Muscle layer of colon (tissue), 2 donors: Measurements from ENCODE around the gene CBR4.
"Not testable (repeated sequence)": the region's sequence is repeated elsewhere in the genome, so short reads cannot be mapped to it uniquely, and the experiment has no call there.

Source experiments
- H3K27ac ChIP-seq: one replicate; pipeline ENCODE4 v1.7.0; 2013; ENCODE audit warnings: low read depth, mild to moderate bottlenecking, low read length, moderate library complexity
- H3K27me3 ChIP-seq, 2 donors: one replicate each; pipeline ENCODE4 v1.7.0; 2013; ENCODE audit warnings: low read length in 2 of 2, mild to moderate bottlenecking in 2 of 2; ENCODE audit not compliant: insufficient read depth in 2 of 2, control insufficient read depth in 1 of 2
- H3K36me3 ChIP-seq: one replicate; pipeline ENCODE4 v1.7.0; 2013; ENCODE audit warnings: mild to moderate bottlenecking, low read length; ENCODE audit not compliant: insufficient read depth
- H3K4me1 ChIP-seq: one replicate; pipeline ENCODE4 v1.7.0; 2013; ENCODE audit warnings: mild to moderate bottlenecking, low read length; ENCODE audit not compliant: insufficient read depth
- H3K4me3 ChIP-seq, 2 donors: one replicate each; pipeline ENCODE4 v1.7.0; 2013; ENCODE audit warnings: low read length in 2 of 2, low read depth in 1 of 2, mild to moderate bottlenecking in 1 of 2, moderate library complexity in 1 of 2
- H3K9ac ChIP-seq: one replicate; pipeline ENCODE4 v1.7.0; 2013; ENCODE audit warnings: low read length
- H3K9me3 ChIP-seq: one replicate; pipeline ENCODE4 v1.7.0; 2013; ENCODE audit warnings: mild to moderate bottlenecking, low read length
- donor health status: abdominal sarcoma.
- donor health status: Adenocarcinoma of cecum.

Gene CBR4

DNA sequence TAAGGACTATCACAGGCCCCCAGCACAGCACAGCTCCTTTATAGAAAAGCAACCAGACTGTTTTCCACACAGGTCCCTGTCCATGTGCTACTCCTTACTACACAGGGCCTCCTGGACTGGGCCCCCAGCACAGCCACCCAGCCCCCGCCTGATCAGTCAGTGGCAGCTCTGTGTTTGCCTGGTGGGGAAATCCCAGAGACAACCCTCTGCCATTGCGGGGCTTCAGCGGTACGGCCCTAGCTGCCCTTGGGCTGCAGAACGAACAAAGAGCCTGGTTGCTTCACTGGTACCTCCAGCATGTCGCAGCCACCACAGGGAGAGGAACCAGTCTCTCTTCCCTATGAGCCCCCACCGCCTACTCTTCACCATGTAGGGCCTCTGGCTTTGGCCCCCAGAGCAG, 30.7 kb downstream of the CBR4 start:
- no peak overlapping the region for H3K9ac ChIP-seq
- no peaks in the 10 kb centered on the region for H3K27me3 ChIP-seq
- H3K4me3 ChIP-seq, result no peak overlapping the region
- no peaks in the 10 kb centered on the region for H3K4me1 ChIP-seq
- peaks cover 10% of the 10 kb centered on the region for H3K36me3 ChIP-seq
- H3K27ac ChIP-seq, result no peak overlapping the region
- H3K9me3 ChIP-seq, result peaks cover 15% of the 10 kb centered on the region

DNA sequence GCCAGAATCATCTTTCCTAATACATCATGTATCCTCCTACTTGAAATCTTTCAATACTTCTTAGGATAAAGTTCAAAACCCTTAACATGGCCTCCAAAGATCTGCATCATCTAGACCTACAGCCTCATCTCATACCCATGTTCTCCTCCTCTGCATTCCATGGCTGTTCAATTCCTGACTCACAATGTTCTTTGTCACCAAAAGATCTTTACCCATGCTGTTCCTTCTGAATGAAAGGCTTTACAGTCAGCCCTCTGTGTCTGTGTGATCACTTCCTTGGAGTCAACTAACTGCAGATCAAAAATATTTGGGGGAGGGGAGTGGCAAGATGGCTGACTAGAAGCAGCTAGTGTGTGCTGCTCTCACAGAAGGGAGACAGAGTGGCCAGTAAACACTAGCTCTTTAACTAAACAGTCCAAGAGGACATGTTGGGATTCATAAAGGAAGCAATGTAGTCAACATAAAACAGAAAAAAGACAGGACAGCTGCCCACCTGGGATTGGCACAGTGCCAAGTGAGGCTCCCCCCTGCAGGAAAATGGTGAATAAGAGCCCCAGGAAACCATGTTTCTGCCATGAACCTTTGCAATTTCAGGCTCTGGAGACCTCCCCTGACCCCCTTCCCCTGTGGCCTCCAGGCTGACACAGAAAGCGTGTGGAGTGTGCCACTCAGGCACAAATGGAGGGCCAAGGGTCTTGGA, 31.9 kb downstream of the CBR4 start:
- Histone ChIP-seq H3K9me3 (peaks cover 15% of the 10 kb centered on the region), H3K9ac (no peak overlapping the region), H3K4me3 (no peak overlapping the region), H3K27ac (no peak overlapping the region), H3K27me3 (no peaks in the 10 kb centered on the region), H3K4me1 (no peaks in the 10 kb centered on the region), H3K36me3 (peaks cover 10% of the 10 kb centered on the region)

DNA sequence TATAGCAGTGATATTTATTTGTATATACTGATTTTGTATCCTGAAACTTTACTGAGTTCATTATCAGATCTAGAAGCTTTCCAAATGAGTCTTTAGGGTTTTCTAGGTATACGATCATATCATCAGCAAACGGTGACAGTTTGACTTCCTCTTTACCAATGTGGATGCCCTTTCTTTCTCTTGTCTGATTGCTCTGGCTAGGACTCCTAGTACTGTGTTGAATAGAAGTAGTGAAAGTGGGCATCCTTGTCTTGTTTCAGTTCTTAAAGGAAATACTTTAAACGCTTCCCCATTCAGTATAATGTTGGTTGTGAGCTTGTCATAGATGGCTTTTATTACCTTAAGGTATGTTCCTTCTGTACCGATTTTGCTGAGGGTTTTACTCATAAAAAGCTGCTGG, 37.5 kb downstream of the CBR4 start:
- Histone ChIP-seq H3K4me3 (no peak overlapping the region), H3K36me3 (peaks cover 5% of the 10 kb centered on the region), H3K27me3 (no peaks in the 10 kb centered on the region), H3K9me3 (no peaks in the 10 kb centered on the region), H3K9ac (no peak overlapping the region), H3K4me1 (no peaks in the 10 kb centered on the region), H3K27ac (no peak overlapping the region)

- Histone ChIP-seq H3K36me3 (no peaks in the 10 kb centered on the region), H3K4me1 (no peaks in the 10 kb centered on the region), H3K9me3 (no peaks in the 10 kb centered on the region)
Measured at GRCh38 chr4:168960716-168961115, 49.3 kb downstream of the CBR4 start.

DNA sequence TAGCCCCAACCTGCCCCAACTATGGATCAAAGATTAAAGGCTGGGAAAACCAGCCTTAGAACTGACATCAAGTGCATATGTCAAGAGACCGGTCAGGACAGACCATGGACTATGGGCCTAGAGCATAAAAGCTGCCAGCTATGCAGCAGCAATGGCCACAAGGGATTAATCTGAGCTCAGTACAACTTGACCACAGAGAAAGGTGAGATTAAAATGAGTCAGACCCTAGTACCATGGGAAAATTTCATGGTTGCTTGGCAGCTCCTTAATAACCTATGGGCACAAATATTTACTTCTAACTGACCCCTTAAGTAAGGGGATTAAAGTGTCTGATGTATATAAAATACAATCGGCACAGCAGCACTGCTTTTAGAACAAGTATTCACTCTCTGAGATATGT, 54.4 kb downstream of the CBR4 start:
- Histone ChIP-seq H3K36me3 (no peaks in the 10 kb centered on the region), H3K4me3 (no peak overlapping the region), H3K4me1 (no peaks in the 10 kb centered on the region), H3K9me3 (no peaks in the 10 kb centered on the region), H3K27me3 (no peaks in the 10 kb centered on the region), H3K9ac (no peak overlapping the region), H3K27ac (no peak overlapping the region)

More at GRCh38 chr4:168960716-168961115, 49.3 kb downstream of the CBR4 start:
- Histone ChIP-seq H3K9ac (no peak overlapping the region), H3K27ac (no peak overlapping the region), H3K4me3 (no peak overlapping the region), H3K27me3 (no peaks in the 10 kb centered on the region)

- H3K9me3 ChIP-seq, H3K27ac ChIP-seq, H3K27me3 ChIP-seq, H3K9ac ChIP-seq, H3K4me1 ChIP-seq, H3K36me3 ChIP-seq, H3K4me3 ChIP-seq: not testable (repeated sequence)
Measured at GRCh38 chr4:168952821-168953246, 57.2 kb downstream of the CBR4 start.

DNA sequence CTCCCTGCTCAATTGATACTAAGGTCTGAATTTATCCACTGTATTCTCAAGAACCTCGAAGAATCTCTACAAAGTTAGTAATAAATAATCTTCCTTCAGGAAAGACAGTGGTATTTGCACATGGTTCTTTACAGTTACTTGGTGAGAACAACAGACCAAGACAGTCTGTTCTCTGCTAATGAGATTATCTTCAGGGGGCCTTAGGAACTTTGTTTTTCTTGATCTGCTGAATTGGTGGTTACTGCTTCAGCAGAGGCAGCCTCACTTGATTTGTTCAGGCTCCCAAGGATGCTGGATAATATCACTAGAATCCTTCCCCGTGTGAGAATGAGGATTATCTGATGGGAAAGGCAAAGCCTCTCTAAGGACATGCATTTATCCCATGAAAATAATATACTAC, 64.8 kb downstream of the CBR4 start:
- Histone ChIP-seq H3K9me3 (no peaks in the 10 kb centered on the region), H3K36me3 (no peaks in the 10 kb centered on the region), H3K4me3 (no peak overlapping the region), H3K9ac (no peak overlapping the region), H3K4me1 (no peaks in the 10 kb centered on the region), H3K27ac (no peak overlapping the region), H3K27me3 (no peaks in the 10 kb centered on the region)

DNA sequence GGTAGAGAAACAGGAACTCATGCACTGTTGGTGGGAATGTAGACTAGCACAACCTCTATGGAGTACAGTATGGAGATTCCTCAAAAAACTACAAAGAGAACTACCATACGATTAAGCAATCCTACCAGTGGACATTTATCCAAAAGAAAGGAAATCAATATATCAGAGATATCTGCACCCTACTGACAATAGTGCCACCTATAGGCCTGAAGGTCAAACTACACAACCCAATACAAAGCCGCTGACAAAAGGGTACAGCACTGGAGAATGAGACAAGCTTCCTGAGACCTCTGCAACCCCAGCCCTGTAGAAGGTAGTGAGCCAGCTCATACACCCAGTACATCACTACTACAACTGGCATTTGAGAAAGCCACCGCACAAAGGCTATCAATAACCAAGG, 67.1 kb downstream of the CBR4 start:
- Histone ChIP-seq H3K36me3 (no peaks in the 10 kb centered on the region), H3K9ac (no peak overlapping the region), H3K9me3 (no peaks in the 10 kb centered on the region)

More for the DNA sequence above, 67.1 kb downstream of the CBR4 start:
- no peaks in the 10 kb centered on the region for H3K4me1 ChIP-seq
- H3K4me3 ChIP-seq, result no peak overlapping the region
- no peak overlapping the region for H3K27ac ChIP-seq
- H3K27me3 ChIP-seq, result no peaks in the 10 kb centered on the region
